Neural cell (in vitro differentiated cells): ENCODE results near the gene CFAP58. TPM values are rescaled to one million over a fixed set of nuclear protein-coding genes. Genes with fewer than 3 reads are reported as not detected.

Experiments
- H2AFZ ChIP-seq: fragments of 200-600, 300-800 bp; sonication (generic), shearing (Covaris generic); 2 replicates; pipeline ENCODE4 v1.6.0; 2014; ENCODE audit warnings: low read depth, mild to moderate bottlenecking, antibody characterized with exemption, low read length, moderate library complexity
- H3F3A ChIP-seq: fragments of 200-600 bp; shearing (Covaris generic); 2 replicates; pipeline ENCODE4 v1.6.1; 2016; ENCODE audit warnings: mild to moderate bottlenecking, moderate library complexity, mixed read lengths, antibody characterized with exemption, low read length; ENCODE audit not compliant: insufficient read depth, poor library complexity, severe bottlenecking
- H3K27ac ChIP-seq: fragments of 200-600, 300-800 bp; sonication (generic), shearing (Covaris generic); 2 replicates; pipeline ENCODE4 v1.5.1; 2014; ENCODE audit warnings: mild to moderate bottlenecking, low read length, moderate library complexity
- H3K27me3 ChIP-seq: fragments of 300-800, 200-600 bp; sonication (generic), shearing (Covaris generic); 2 replicates; pipeline ENCODE4 v1.6.0; 2014; ENCODE audit warnings: mild to moderate bottlenecking, low read depth, low read length, moderate library complexity; ENCODE audit not compliant: insufficient read depth
- H3K36me3 ChIP-seq: fragments of 300-800, 200-600 bp; sonication (generic), shearing (Covaris generic); 2 replicates; pipeline ENCODE4 v1.5.1; 2014; ENCODE audit warnings: mild to moderate bottlenecking, antibody characterized with exemption, low read length, moderate library complexity; ENCODE audit not compliant: insufficient read depth
- H3K4me2 ChIP-seq: fragments of 300-800, 200-600 bp; sonication (generic), shearing (Covaris generic); 2 replicates; pipeline ENCODE4 v1.6.0; 2014; ENCODE audit warnings: mild to moderate bottlenecking, low read length
- H3K4me3 ChIP-seq: fragments of 300-800, 200-600 bp; sonication (generic), shearing (Covaris generic); 2 replicates; pipeline ENCODE4 v1.5.1; 2014; ENCODE audit warnings: mild to moderate bottlenecking, low read length, moderate library complexity
- H3K79me2 ChIP-seq: fragments of 200-600 bp; shearing (Covaris generic); replicated peaks from 2 replicates; pipeline ENCODE4 v1.6.0; 2014; ENCODE audit warnings: mild to moderate bottlenecking, low read length, moderate library complexity; ENCODE audit not compliant: insufficient read depth
- H3K9ac ChIP-seq: fragments of 300-800, 200-600 bp; sonication (generic), shearing (Covaris generic); 2 replicates; pipeline ENCODE4 v1.6.1; 2016; ENCODE audit warnings: mild to moderate bottlenecking, low read length, mixed read lengths
- H3K9me2 ChIP-seq: fragments of 200-600 bp; shearing (Covaris generic); 2 replicates; pipeline ENCODE4 v1.6.1; 2016; ENCODE audit warnings: mild to moderate bottlenecking, low read length, mixed read lengths; ENCODE audit not compliant: insufficient read depth
- H3K9me3 ChIP-seq: fragments of 200-600, 300-800 bp; sonication (generic), shearing (Covaris generic); 2 replicates; pipeline ENCODE4 v1.6.1; 2016; ENCODE audit warnings: mild to moderate bottlenecking, mixed run types, low read length, moderate library complexity, mixed read lengths
- H4K20me1 ChIP-seq: fragments of 200-600 bp; shearing (Covaris generic); 2 replicates; pipeline ENCODE4 v1.6.1; 2016; ENCODE audit warnings: mild to moderate bottlenecking, mixed run types; ENCODE audit not compliant: insufficient read depth
- CTCF ChIP-seq: fragments of 450-650 bp; IDR thresholded peaks from 2 replicates; pipeline ENCODE4 v1.5.1; 2014; ENCODE audit warnings: antibody characterized with exemption, mild to moderate bottlenecking, moderate library complexity; ENCODE audit not compliant: poor library complexity, severe bottlenecking
- EP300 ChIP-seq: fragments of 450-650 bp; conservative IDR thresholded peaks from 2 replicates; pipeline ENCODE4 v1.6.1; 2014; ENCODE audit warnings: antibody characterized with exemption, mild to moderate bottlenecking, moderate library complexity; ENCODE audit not compliant: poor library complexity, severe bottlenecking
- EZH2 ChIP-seq: fragments of 200-600, 300-800 bp; shearing (Covaris generic), sonication (generic); IDR thresholded peaks from 2 replicates; pipeline ENCODE4 v1.6.1; 2014; ENCODE audit warnings: antibody characterized with exemption, low read length, borderline replicate concordance, mild to moderate bottlenecking; ENCODE audit not compliant: insufficient read depth, poor library complexity, severe bottlenecking
- MXI1 ChIP-seq: fragments of 450-650 bp; conservative IDR thresholded peaks from 2 replicates; pipeline ENCODE4 v1.6.1; 2014; ENCODE audit warnings: antibody characterized with exemption, mild to moderate bottlenecking; ENCODE audit not compliant: poor library complexity, severe bottlenecking
- POLR2AphosphoS5 ChIP-seq: IDR thresholded peaks from 2 replicates; pipeline ENCODE4 v1.6.1; 2012
- RAD21 ChIP-seq: fragments of 450-650 bp; conservative IDR thresholded peaks from 2 replicates; pipeline ENCODE4 v1.6.1; 2014; ENCODE audit warnings: antibody characterized with exemption, mild to moderate bottlenecking, moderate library complexity
- REST ChIP-seq: IDR thresholded peaks from 2 replicates; pipeline ENCODE4 v1.6.1; 2012; ENCODE audit warnings: borderline replicate concordance
- SMC3 ChIP-seq: fragments of 450-650 bp; conservative IDR thresholded peaks from 2 replicates; pipeline ENCODE4 v1.6.1; 2014; ENCODE audit warnings: antibody characterized with exemption, mild to moderate bottlenecking, moderate library complexity; ENCODE audit not compliant: poor library complexity
- TAF1 ChIP-seq: IDR thresholded peaks from 2 replicates; pipeline ENCODE4 v1.6.1; 2012; ENCODE audit warnings: low read depth
- polyA plus RNA-seq: library from polyadenylated mRNA; depleted of rRNA; stranded (reverse); fragments of >200 nt; gene quantifications from 2 replicates; pipeline ENCODE4 v1.2.3, GENCODE V29; 2014

The CFAP58 gene
- polyA plus RNA-seq, 1 donor from 2014 or later = not detected

- H3K79me2 ChIP-seq = no peaks in the 10 kb centered on the region
- H3K9me3 ChIP-seq = no peaks in the 10 kb centered on the region
- TF ChIP-seq POLR2AphosphoS5 (no peak), RAD21 (no peak), CTCF (no peak), REST (no peak), MXI1 (no peak), EZH2 (no peak), EP300 (no peak), TAF1 (no peak), SMC3 (no peak)
- no peaks in the 10 kb centered on the region for H3K9me2 ChIP-seq
- H4K20me1 ChIP-seq = no peaks in the 10 kb centered on the region
- H3K36me3 ChIP-seq = no peaks in the 10 kb centered on the region
- H3K9ac ChIP-seq = no peak overlapping the region
- H3K27me3 ChIP-seq = no peaks in the 10 kb centered on the region
- no peak overlapping the region for H3K4me3 ChIP-seq
- H3K27ac ChIP-seq = no peak overlapping the region
- H3F3A ChIP-seq = no peaks in the 10 kb centered on the region
- H3K4me2 ChIP-seq = no peak overlapping the region
- H2AFZ ChIP-seq = no peak overlapping the region
These were observed 34.6 kb upstream of the CFAP58 start for GRCh38 chr10:104318810-104319741.

- no peaks in the 10 kb centered on the region for H4K20me1 ChIP-seq
- H3K4me2 ChIP-seq = no peak overlapping the region
- no peak overlapping the region for H2AFZ ChIP-seq
- TF ChIP-seq TAF1 (no peak), CTCF (no peak), RAD21 (no peak), SMC3 (no peak), EP300 (no peak), MXI1 (no peak), POLR2AphosphoS5 (no peak), EZH2 (no peak), REST (no peak)
- H3K36me3 ChIP-seq = no peaks in the 10 kb centered on the region
- no peaks in the 10 kb centered on the region for H3K9me3 ChIP-seq
- H3F3A ChIP-seq = no peaks in the 10 kb centered on the region
- no peak overlapping the region for H3K27ac ChIP-seq
- no peak overlapping the region for H3K4me3 ChIP-seq
- no peaks in the 10 kb centered on the region for H3K9me2 ChIP-seq
- H3K9ac ChIP-seq = no peak overlapping the region
- no peaks in the 10 kb centered on the region for H3K27me3 ChIP-seq
- H3K79me2 ChIP-seq = no peaks in the 10 kb centered on the region
These were observed 32.4 kb upstream of the CFAP58 start for GRCh38 chr10:104321226-104321625.
